Stimulated activated CD4-positive, alpha-beta T cell treated with anti-CD3 and anti-CD28 coated beads, Interleukin-2, amount 100 ng/mL, for 24 hours (primary cell): ENCODE results near the gene HNRNPLL.
A peak's percentile ranks its signal among the peaks of the same experiment; 100 is the strongest.
"Not testable (repeated sequence)": the region's sequence is repeated elsewhere in the genome, so short reads cannot be mapped to it uniquely, and the experiment has no call there.

Source experiments
- DNase-seq, 2 donors: peaks; one replicate each; pipeline ENCODE4 v3.0.0-alpha.2; 2020

HNRNPLL gene

GRCh38 chr2:38602732-38603401 lies at the start of gene HNRNPLL:
HNRNPLL (minus strand) TSS chr2:38602928; CDS start chr2:38602626, 302 bp downstream.
- DNase-seq = peak; percentile 98 to 99

- no peak for DNase-seq
These were observed 48.0 kb upstream of the HNRNPLL start for GRCh38 chr2:38650717-38651116.

GRCh38 chr2:38650012-38650411 lies 47.3 kb upstream of the HNRNPLL start:
- no peak for DNase-seq

GRCh38 chr2:38649176-38649728 lies 46.5 kb upstream of the HNRNPLL start:
- DNase-seq = no peak

GRCh38 chr2:38648107-38648761 lies 45.5 kb upstream of the HNRNPLL start:
- DNase-seq = no peak

- DNase-seq = not testable (repeated sequence)
These were observed 41.2 kb upstream of the HNRNPLL start for GRCh38 chr2:38643683-38644511.

GRCh38 chr2:38643021-38643671 lies 40.4 kb upstream of the HNRNPLL start:
- DNase-seq = no peak

- not testable (repeated sequence) for DNase-seq
These were observed 39.8 kb upstream of the HNRNPLL start for GRCh38 chr2:38642373-38643017.

GRCh38 chr2:38636069-38636468 lies 33.3 kb upstream of the HNRNPLL start:
- DNase-seq = no peak

GRCh38 chr2:38635139-38635538 lies 32.4 kb upstream of the HNRNPLL start:
- no peak for DNase-seq

- no peak for DNase-seq
These were observed 32.0 kb upstream of the HNRNPLL start for GRCh38 chr2:38634684-38635083.

- no peak for DNase-seq
These were observed 31.2 kb upstream of the HNRNPLL start for GRCh38 chr2:38633895-38634294.

- no peak for DNase-seq
These were observed 30.3 kb upstream of the HNRNPLL start for GRCh38 chr2:38632980-38633379.

GRCh38 chr2:38631976-38632375 lies 29.2 kb upstream of the HNRNPLL start:
- DNase-seq = no peak

GRCh38 chr2:38629684-38630083 lies 27.0 kb upstream of the HNRNPLL start:
- no peak for DNase-seq

- DNase-seq = no peak
These were observed 24.7 kb upstream of the HNRNPLL start for GRCh38 chr2:38627391-38627790.

GRCh38 chr2:38626326-38627035 lies 23.8 kb upstream of the HNRNPLL start:
- no peak for DNase-seq

- no peak for DNase-seq
These were observed 19.5 kb upstream of the HNRNPLL start for GRCh38 chr2:38622210-38622609.

- no peak for DNase-seq
These were observed 18.3 kb upstream of the HNRNPLL start for GRCh38 chr2:38621018-38621417.

GRCh38 chr2:38620282-38620977 lies 17.7 kb upstream of the HNRNPLL start:
- DNase-seq = no peak
